ENCODE results near the gene CISD1.

GRCh38 chr10:58299580-58299979 is 30.6 kb downstream of the CISD1 start:
- TF ChIP-seq POLR2AphosphoS5 (IDR thresholded peaks at IDR 0.05) = no peak
- TF ChIP-seq CTCF (IDR thresholded peaks at IDR 0.05 in 8 of 11, conservative IDR thresholded peaks at IDR 0.05 in 3 of 11) = peak; percentile 47 to 86 (median 79)
- TF ChIP-seq POLR2A (IDR thresholded peaks at IDR 0.05) = no peak

Data from spleen (tissue), 7 donors.